ENCODE data around the gene SORCS2. TPM values are rescaled to one million over a fixed set of nuclear protein-coding genes. Genes with fewer than 3 reads are reported as not detected.
A peak's percentile ranks its signal among the peaks of the same experiment; 100 is the strongest.

The SORCS2 gene
- total and polyA plus RNA-seq, 2 of the 13 experiments (the other 11 are each of a cell fraction or from before 2014, with no cell fraction given): 0.82 to 1.0 TPM

DNA sequence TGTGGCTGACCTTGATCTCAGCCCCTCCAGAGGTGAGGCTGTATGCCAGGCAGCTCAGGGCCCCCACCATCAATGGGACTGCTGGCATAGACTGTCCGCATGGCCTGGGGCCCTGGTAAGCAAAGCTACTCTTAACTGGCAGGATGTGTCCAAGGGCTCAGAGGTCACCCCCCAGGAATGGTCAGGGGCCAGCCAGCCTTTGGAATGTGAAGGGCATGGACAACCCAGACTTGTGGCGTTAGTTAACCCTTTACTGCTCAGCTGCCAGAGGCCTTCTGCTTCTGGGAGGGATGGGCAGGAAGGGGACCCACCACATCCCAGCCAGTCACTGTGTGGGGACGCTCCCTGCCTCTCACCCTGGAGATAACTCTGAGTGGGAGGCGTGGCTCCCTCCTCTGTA is 322.5 kb downstream of the SORCS2 start (continued):
- peak; percentile 29 for TF ChIP-seq ZFX (CRISPR knock-in tag; IDR thresholded peaks at IDR 0.05; ENCODE audit: low read depth)
- TF ChIP-seq, protein P1, sequence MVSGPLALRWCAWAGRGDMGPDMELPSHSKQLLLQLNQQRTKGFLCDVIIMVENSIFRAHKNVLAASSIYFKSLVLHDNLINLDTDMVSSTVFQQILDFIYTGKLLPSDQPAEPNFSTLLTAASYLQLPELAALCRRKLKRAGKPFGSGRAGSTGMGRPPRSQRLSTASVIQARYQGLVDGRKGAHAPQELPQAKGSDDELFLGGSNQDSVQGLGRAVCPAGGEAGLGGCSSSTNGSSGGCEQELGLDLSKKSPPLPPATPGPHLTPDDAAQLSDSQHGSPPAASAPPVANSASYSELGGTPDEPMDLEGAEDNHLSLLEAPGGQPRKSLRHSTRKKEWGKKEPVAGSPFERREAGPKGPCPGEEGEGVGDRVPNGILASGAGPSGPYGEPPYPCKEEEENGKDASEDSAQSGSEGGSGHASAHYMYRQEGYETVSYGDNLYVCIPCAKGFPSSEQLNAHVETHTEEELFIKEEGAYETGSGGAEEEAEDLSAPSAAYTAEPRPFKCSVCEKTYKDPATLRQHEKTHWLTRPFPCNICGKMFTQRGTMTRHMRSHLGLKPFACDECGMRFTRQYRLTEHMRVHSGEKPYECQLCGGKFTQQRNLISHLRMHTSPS (CRISPR knock-in tag; IDR thresholded peaks at IDR 0.05; ENCODE audit: low read depth): peak; percentile 99
- no peak for TF ChIP-seq PHF8 (CRISPR knock-in tag; IDR thresholded peaks at IDR 0.05)
- TF ChIP-seq ZEB1 (IDR thresholded peaks at IDR 0.05; ENCODE audit: insufficient replicate concordance, low read depth): peak; percentile 10
- TF ChIP-seq, protein P2, sequence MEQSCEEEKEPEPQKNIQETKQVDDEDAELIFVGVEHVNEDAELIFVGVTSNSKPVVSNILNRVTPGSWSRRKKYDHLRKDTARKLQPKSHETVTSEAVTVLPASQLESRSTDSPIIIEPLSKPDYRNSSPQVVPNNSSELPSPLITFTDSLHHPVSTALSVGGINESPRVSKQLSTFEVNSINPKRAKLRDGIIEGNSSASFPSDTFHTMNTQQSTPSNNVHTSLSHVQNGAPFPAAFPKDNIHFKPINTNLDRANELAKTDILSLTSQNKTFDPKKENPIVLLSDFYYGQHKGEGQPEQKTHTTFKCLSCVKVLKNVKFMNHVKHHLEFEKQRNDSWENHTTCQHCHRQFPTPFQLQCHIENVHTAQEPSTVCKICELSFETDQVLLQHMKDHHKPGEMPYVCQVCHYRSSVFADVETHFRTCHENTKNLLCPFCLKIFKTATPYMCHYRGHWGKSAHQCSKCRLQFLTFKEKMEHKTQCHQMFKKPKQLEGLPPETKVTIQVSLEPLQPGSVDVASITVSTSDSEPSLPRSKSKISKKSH (CRISPR knock-in tag; IDR thresholded peaks at IDR 0.05; ENCODE audit: borderline replicate concordance): peak; percentile 53; the same call in 1 of the 2 replicates
- TF ChIP-seq, protein P3, sequence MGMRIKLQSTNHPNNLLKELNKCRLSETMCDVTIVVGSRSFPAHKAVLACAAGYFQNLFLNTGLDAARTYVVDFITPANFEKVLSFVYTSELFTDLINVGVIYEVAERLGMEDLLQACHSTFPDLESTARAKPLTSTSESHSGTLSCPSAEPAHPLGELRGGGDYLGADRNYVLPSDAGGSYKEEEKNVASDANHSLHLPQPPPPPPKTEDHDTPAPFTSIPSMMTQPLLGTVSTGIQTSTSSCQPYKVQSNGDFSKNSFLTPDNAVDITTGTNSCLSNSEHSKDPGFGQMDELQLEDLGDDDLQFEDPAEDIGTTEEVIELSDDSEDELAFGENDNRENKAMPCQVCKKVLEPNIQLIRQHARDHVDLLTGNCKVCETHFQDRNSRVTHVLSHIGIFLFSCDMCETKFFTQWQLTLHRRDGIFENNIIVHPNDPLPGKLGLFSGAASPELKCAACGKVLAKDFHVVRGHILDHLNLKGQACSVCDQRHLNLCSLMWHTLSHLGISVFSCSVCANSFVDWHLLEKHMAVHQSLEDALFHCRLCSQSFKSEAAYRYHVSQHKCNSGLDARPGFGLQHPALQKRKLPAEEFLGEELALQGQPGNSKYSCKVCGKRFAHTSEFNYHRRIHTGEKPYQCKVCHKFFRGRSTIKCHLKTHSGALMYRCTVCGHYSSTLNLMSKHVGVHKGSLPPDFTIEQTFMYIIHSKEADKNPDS (CRISPR knock-in tag; IDR thresholded peaks at IDR 0.05): no peak
- TF ChIP-seq, protein P4, sequence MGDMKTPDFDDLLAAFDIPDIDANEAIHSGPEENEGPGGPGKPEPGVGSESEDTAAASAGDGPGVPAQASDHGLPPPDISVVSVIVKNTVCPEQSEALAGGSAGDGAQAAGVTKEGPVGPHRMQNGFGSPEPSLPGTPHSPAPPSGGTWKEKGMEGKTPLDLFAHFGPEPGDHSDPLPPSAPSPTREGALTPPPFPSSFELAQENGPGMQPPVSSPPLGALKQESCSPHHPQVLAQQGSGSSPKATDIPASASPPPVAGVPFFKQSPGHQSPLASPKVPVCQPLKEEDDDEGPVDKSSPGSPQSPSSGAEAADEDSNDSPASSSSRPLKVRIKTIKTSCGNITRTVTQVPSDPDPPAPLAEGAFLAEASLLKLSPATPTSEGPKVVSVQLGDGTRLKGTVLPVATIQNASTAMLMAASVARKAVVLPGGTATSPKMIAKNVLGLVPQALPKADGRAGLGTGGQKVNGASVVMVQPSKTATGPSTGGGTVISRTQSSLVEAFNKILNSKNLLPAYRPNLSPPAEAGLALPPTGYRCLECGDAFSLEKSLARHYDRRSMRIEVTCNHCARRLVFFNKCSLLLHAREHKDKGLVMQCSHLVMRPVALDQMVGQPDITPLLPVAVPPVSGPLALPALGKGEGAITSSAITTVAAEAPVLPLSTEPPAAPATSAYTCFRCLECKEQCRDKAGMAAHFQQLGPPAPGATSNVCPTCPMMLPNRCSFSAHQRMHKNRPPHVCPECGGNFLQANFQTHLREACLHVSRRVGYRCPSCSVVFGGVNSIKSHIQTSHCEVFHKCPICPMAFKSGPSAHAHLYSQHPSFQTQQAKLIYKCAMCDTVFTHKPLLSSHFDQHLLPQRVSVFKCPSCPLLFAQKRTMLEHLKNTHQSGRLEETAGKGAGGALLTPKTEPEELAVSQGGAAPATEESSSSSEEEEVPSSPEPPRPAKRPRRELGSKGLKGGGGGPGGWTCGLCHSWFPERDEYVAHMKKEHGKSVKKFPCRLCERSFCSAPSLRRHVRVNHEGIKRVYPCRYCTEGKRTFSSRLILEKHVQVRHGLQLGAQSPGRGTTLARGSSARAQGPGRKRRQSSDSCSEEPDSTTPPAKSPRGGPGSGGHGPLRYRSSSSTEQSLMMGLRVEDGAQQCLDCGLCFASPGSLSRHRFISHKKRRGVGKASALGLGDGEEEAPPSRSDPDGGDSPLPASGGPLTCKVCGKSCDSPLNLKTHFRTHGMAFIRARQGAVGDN (CRISPR knock-in tag; IDR thresholded peaks at IDR 0.05): peak; percentile 47
- TF ChIP-seq, protein P5, sequence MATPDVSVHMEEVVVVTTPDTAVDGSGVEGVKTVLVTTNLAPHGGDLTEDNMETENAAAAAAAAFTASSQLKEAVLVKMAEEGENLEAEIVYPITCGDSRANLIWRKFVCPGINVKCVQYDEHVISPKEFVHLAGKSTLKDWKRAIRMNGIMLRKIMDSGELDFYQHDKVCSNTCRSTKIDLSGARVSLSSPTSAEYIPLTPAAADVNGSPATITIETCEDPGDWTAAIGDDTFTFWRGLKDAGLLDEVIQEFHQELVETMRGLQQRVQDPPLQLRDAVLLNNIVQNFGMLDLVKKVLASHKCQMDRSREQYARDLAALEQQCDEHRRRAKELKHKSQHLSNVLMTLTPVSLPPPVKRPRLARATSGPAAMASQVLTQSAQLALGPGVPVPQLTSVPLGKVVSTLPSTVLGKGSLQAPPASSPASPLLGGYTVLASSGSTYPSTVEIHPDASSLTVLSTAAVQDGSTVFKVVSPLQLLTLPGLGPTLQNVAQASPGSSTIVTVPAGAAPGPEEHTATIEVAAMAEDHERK (CRISPR knock-in tag; IDR thresholded peaks at IDR 0.05; ENCODE audit: low read depth): no peak
- peak; percentile 27; the same call in 1 of the 2 replicates for TF ChIP-seq SAP130 (CRISPR knock-in tag; IDR thresholded peaks at IDR 0.05; ENCODE audit: low read depth)
- TF ChIP-seq KDM6A (CRISPR knock-in tag; IDR thresholded peaks at IDR 0.05; ENCODE audit: low read depth): peak; percentile 41; the same call in 1 of the 2 replicates
- TF ChIP-seq TEAD3 (CRISPR knock-in tag; optimal IDR thresholded peaks at IDR 0.05; ENCODE audit: borderline replicate concordance): peak; percentile 83
- peak; percentile 16; the same call in 1 of the 2 replicates for TF ChIP-seq RXRB (CRISPR knock-in tag; IDR thresholded peaks at IDR 0.05; ENCODE audit: borderline replicate concordance)
- peak; percentile 40 for TF ChIP-seq RARA (CRISPR knock-in tag; IDR thresholded peaks at IDR 0.05)
- TF ChIP-seq MED1 (CRISPR knock-in tag; IDR thresholded peaks at IDR 0.05): peak; percentile 59; the same call in 1 of the 2 replicates
- TF ChIP-seq HNF4G (IDR thresholded peaks at IDR 0.05; ENCODE audit: borderline replicate concordance, low read depth, low read length): peak; percentile 70
- no peak for TF ChIP-seq HNF4G (CRISPR knock-in tag; IDR thresholded peaks at IDR 0.05; ENCODE audit: borderline replicate concordance, low read depth)
- no peak for TF ChIP-seq ZNF101 (CRISPR knock-in tag; IDR thresholded peaks at IDR 0.05; ENCODE audit: borderline replicate concordance, low read depth)
- TF ChIP-seq ZNF572 (CRISPR knock-in tag; IDR thresholded peaks at IDR 0.05): no peak
- 0 out of 2 replicates have a peak, but pooled peaks have one; percentile 5 for TF ChIP-seq ZNF644 (CRISPR knock-in tag; IDR thresholded peaks at IDR 0.05; ENCODE audit: low read depth)
- TF ChIP-seq SMYD3 (CRISPR knock-in tag; IDR thresholded peaks at IDR 0.05): no peak
